Osteoblast (primary cell): ENCODE data around the gene FOXQ1. TPM values are rescaled to one million over a fixed set of nuclear protein-coding genes. Genes with fewer than 3 reads are reported as not detected.

Source experiments
- DNase-seq: peaks from one replicate; pipeline ENCODE4 v3.0.0; 2011; ENCODE audit warnings: low spot score, mixed read lengths; ENCODE audit not compliant: insufficient read length; ENCODE audit errors: missing footprints
- H2AFZ ChIP-seq: 2 replicates; pipeline ENCODE4 v1.6.0; 2011; ENCODE audit warnings: mild to moderate bottlenecking, low read length
- H3K27ac ChIP-seq: 2 replicates; pipeline ENCODE4 v1.5.1; 2011; ENCODE audit warnings: mild to moderate bottlenecking, low read depth, low read length, moderate library complexity
- H3K27me3 ChIP-seq: 2 replicates; pipeline ENCODE4 v1.6.0; 2012; ENCODE audit warnings: mild to moderate bottlenecking, control low read depth, inconsistent platforms, low read length, moderate library complexity; ENCODE audit not compliant: insufficient read depth
- H3K36me3 ChIP-seq: 2 replicates; pipeline ENCODE4 v1.5.1; 2011; ENCODE audit warnings: mild to moderate bottlenecking, low read length, control low read depth, moderate library complexity; ENCODE audit not compliant: insufficient read depth
- H3K4me1 ChIP-seq: 2 replicates; pipeline ENCODE4 v1.5.1; 2011; ENCODE audit warnings: mild to moderate bottlenecking, low read length, control low read depth, moderate library complexity; ENCODE audit not compliant: insufficient read depth
- H3K4me2 ChIP-seq: 2 replicates; pipeline ENCODE4 v1.6.0; 2011; ENCODE audit warnings: mild to moderate bottlenecking, low read length; ENCODE audit not compliant: insufficient read depth
- H3K4me3 ChIP-seq: fragments of 200-600 bp; sonication (generic); 3 replicates; pipeline ENCODE4 v1.5.1; 2012; ENCODE audit warnings: mild to moderate bottlenecking, low read length, inconsistent platforms; ENCODE audit not compliant: insufficient read depth
- H3K79me2 ChIP-seq: 2 replicates; pipeline ENCODE4 v1.6.0; 2012; ENCODE audit warnings: mild to moderate bottlenecking, low read length, control low read depth, inconsistent platforms; ENCODE audit not compliant: insufficient read depth
- H3K9me3 ChIP-seq: 2 replicates; pipeline ENCODE4 v1.5.1; 2011; ENCODE audit warnings: low read depth, low read length, control low read depth
- H4K20me1 ChIP-seq: 2 replicates; pipeline ENCODE4 v1.6.0; 2012; ENCODE audit warnings: mild to moderate bottlenecking, low read length, control low read depth; ENCODE audit not compliant: insufficient read depth
- total RNA-seq: library from RNA; depleted of rRNA; stranded (reverse); fragments of >200 nt; gene quantifications from 2 replicates; pipeline ENCODE4 v1.2.3, GENCODE V29; 2012
- TF ChIP-seq, protein P1 (sequence below): IDR thresholded peaks from 2 replicates; pipeline ENCODE4 v1.5.1; 2011; ENCODE audit warnings: mild to moderate bottlenecking, low read depth, low read length, moderate library complexity; ENCODE audit errors: extremely low read depth

Gene FOXQ1
- total RNA-seq, 1 donor = 2.5 TPM

DNA sequence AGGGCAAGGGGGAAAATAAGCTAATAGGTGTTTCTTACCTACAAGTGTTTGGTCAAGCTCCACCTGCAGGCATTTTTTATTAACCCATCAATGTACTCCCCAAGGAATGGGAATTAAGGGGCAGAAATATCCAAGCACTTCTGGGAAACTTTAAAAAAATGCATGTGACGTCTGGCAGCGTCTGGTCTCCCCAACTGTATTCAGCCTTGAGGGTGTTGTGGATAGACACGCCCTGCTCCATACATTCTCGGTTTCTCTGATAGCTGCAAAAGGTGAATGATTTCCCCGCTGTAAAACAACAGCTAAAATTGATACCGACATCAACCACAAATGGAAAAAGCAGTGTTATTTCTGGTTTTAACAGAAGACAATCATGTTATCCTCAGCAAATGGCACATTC lies 2.5 kb upstream of the FOXQ1 start:
- TF ChIP-seq, protein P1, sequence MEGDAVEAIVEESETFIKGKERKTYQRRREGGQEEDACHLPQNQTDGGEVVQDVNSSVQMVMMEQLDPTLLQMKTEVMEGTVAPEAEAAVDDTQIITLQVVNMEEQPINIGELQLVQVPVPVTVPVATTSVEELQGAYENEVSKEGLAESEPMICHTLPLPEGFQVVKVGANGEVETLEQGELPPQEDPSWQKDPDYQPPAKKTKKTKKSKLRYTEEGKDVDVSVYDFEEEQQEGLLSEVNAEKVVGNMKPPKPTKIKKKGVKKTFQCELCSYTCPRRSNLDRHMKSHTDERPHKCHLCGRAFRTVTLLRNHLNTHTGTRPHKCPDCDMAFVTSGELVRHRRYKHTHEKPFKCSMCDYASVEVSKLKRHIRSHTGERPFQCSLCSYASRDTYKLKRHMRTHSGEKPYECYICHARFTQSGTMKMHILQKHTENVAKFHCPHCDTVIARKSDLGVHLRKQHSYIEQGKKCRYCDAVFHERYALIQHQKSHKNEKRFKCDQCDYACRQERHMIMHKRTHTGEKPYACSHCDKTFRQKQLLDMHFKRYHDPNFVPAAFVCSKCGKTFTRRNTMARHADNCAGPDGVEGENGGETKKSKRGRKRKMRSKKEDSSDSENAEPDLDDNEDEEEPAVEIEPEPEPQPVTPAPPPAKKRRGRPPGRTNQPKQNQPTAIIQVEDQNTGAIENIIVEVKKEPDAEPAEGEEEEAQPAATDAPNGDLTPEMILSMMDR = no peak
- peaks cover 67% of the 10 kb centered on the region for H3K27me3 ChIP-seq
- DNase-seq = no peak

DNA sequence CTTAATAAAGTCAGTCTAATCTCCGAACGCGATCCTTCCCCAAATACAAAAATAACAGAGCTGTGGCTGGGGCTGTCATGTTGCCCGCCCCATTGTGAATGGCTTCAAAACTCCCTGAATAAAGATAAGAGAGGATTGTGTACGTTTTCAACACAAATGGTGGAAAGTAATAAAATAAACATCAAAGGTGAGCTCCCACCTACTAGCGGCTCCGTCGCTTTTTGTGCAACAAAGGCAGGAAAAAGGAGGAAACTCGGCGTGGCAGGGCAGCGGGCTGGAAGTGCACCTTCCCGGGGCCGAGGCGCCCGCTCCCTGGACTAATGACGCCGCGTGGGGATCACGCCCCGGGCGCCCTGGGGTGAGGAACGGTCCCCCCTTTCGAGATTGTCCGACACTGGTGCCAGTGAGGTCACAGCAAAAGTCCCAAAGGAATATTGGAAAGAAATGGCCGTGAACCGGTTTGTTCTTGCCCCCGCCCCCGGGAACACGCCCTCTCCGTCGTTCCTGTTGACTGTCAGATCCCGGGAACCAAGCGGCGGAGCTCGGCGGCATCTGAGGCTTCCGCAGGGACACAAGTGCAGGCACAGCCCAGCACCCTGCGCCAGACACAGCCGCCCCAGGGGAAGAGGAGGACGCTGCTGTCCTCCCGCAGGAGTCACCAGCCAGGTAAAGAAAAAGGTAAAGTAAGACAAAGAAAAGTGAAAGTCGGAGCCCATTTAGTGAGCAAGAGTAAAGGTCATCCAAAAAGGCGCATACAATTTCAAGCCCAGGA lies 1.1 kb upstream of the FOXQ1 start:
- no peaks in the 10 kb centered on the region for H4K20me1 ChIP-seq
- no peaks in the 10 kb centered on the region for H3K79me2 ChIP-seq
- peak overlapping the region; percentile 75 for H3K4me2 ChIP-seq
- peak overlapping the region; percentile 64 for H3K4me3 ChIP-seq
- H3K9me3 ChIP-seq = no peaks in the 10 kb centered on the region
- peak overlapping the region; percentile 47 for H2AFZ ChIP-seq
- TF ChIP-seq, protein P1 = no peak
- peak; percentile 85 for DNase-seq
- H3K27ac ChIP-seq = no peak overlapping the region
- H3K36me3 ChIP-seq = no peaks in the 10 kb centered on the region
- no peaks in the 10 kb centered on the region for H3K4me1 ChIP-seq
- H3K27me3 ChIP-seq = peaks cover 82% of the 10 kb centered on the region

More for the DNA sequence above, 2.5 kb upstream of the FOXQ1 start:
- Histone ChIP-seq H2AFZ (no peak overlapping the region), H3K36me3 (no peaks in the 10 kb centered on the region), H3K4me2 (no peak overlapping the region), H3K4me1 (no peaks in the 10 kb centered on the region), H3K9me3 (no peaks in the 10 kb centered on the region), H3K79me2 (no peaks in the 10 kb centered on the region), H4K20me1 (no peaks in the 10 kb centered on the region), H3K27ac (no peak overlapping the region), H3K4me3 (no peak overlapping the region)

DNA sequence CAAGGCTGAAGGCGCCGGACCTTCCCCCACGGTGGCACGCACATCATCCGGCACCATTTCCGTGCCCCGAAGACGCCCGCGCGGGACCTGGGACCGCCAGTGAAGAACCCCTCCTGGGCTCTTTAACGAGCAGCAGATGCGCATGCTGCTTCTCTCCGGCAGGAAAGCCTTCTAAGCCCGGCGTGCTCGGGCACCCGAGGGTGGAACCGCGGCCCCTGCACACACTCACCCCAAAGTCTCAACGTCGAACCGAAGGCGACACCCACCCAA lies 240 bp downstream of the FOXQ1 start:
- Histone ChIP-seq H3K9me3 (no peaks in the 10 kb centered on the region), H3K27me3 (peaks cover 81% of the 10 kb centered on the region), H3K4me3 (peak overlapping the region; percentile 64), H3K4me2 (peak overlapping the region; percentile 75), H3K36me3 (no peaks in the 10 kb centered on the region), H3K4me1 (no peaks in the 10 kb centered on the region), H3K27ac (no peak overlapping the region), H4K20me1 (no peaks in the 10 kb centered on the region), H3K79me2 (no peaks in the 10 kb centered on the region), H2AFZ (no peak overlapping the region)
- TF ChIP-seq, protein P1 = no peak
- DNase-seq = no peak

DNA sequence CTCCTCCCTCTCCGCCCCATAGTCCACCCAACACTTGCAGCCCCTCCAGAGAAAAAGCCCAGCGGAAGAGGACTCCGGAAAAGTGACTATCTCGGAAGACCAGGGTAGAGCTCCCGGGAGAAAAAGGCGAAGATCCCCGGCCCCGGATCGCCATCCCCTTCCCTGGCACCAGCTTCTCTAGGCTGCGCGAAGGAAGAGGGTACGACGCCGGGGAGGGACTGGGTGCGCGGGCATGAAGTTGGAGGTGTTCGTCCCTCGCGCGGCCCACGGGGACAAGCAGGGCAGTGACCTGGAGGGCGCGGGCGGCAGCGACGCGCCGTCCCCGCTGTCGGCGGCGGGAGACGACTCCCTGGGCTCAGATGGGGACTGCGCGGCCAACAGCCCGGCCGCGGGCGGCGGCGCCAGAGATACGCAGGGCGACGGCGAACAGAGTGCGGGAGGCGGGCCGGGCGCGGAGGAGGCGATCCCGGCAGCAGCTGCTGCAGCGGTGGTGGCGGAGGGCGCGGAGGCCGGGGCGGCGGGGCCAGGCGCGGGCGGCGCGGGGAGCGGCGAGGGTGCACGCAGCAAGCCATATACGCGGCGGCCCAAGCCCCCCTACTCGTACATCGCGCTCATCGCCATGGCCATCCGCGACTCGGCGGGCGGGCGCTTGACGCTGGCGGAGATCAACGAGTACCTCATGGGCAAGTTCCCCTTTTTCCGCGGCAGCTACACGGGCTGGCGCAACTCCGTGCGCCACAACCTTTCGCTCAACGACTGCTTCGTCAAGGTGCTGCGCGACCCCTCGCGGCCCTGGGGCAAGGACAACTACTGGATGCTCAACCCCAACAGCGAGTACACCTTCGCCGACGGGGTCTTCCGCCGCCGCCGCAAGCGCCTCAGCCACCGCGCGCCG lies 822 bp downstream of the FOXQ1 start:
- H3K4me1 ChIP-seq = no peaks in the 10 kb centered on the region
- H4K20me1 ChIP-seq = no peaks in the 10 kb centered on the region
- H3K4me3 ChIP-seq = peak overlapping the region; percentile 35
- DNase-seq = peak; percentile 58
- H3K36me3 ChIP-seq = no peaks in the 10 kb centered on the region
- H3K9me3 ChIP-seq = no peaks in the 10 kb centered on the region
- H3K4me2 ChIP-seq = peak overlapping the region; percentile 75
- TF ChIP-seq, protein P1 = no peak
- no peak overlapping the region for H3K27ac ChIP-seq
- peaks cover 75% of the 10 kb centered on the region for H3K27me3 ChIP-seq
- H3K79me2 ChIP-seq = no peaks in the 10 kb centered on the region
- H2AFZ ChIP-seq = no peak overlapping the region
